GM04504 (cell line): ENCODE results near the gene GTF3C4.
"Not testable (repeated sequence)": the region's sequence is repeated elsewhere in the genome, so short reads cannot be mapped to it uniquely, and the experiment has no call there.

Experiments
- DNase-seq: peaks from one replicate; pipeline ENCODE4 v3.0.0-alpha.2; 2012; ENCODE audit warnings: low read depth

GTF3C4 gene

DNA sequence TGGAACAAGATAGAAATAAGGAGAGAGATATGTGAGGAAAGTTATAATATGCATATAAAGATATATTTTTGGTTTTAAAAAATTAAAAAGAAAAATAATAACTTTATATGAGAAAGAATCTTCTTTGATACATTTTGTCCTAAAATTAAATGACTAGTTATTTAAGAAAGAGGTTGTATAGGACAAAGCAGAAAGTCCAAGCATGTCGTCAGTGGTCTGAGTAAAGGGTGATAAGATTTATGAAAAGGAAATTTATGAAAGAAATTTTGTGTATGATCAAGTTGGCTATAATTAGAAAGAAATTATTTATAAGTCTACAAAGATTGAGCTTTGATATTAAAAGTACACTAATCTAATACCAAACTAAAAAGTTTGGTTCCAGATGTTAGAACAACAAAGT, 32.0 kb downstream of the GTF3C4 start:
- DNase-seq = no peak

GRCh38 chr9:132703336-132703735, 33.1 kb downstream of the GTF3C4 start:
- DNase-seq = no peak

DNA sequence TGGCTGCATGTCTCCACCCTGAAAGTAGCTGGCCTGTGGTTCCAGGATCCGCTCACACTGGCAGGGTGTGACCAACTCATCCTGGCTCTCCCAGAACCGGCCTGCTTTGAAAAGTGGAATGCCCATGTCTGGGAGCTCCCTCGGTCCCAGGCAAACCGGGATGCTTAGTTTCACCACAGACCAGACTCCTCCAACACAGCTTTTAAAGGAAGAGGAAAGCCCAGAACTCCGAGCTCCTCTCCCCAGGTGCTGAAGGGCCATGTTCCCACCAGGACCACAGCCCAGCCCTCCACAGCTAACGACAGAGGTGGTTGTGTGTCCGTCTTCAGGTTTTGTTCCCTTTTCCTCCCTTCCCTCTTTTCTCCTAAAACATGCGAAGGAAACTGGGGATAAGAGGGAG, 38.0 kb downstream of the GTF3C4 start:
- DNase-seq = no peak

- DNase-seq = no peak
These were observed 38.6 kb downstream of the GTF3C4 start for GRCh38 chr9:132708769-132709430.

- DNase-seq = no peak
These were observed 40.1 kb downstream of the GTF3C4 start for GRCh38 chr9:132710333-132710732.

GRCh38 chr9:132711152-132711551, 40.9 kb downstream of the GTF3C4 start:
- not testable (repeated sequence) for DNase-seq

DNA sequence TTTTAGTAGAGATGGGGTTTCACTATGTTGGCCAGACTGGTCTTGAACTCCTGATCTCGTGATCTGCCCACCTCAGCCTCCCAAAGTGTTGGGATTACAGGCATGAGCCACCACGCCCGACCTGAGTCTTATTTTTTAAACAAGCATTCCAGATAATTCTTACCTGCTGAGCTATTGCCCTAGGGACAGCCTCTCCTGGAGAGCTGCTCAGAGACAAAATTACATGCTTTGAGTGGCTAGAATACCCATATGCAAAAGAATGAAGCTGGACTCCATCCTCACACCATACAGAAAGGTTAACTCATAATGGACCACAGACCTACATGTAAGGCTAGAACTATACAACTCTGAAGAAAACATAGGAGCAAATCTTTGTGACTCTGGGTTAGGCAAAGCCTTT, 41.6 kb downstream of the GTF3C4 start:
- no peak for DNase-seq

DNA sequence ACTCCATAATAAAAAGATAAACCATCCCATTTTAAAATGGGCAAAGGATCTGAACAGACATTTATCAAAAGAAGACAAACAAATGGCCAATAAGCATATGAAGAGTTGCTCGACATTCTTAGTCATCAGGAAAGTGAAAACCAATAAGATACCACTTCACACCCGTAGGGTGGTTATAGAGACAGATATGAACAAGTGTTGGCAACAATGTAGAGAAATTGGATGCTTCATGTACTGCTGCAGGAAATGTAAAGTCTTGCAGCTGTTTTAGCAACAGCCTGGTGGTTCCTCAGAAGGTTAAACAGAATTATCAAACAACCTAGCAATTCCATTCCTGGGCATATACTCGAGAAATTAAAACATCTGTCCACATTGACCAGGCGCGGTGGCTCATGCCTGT, 42.5 kb downstream of the GTF3C4 start:
- DNase-seq = no peak

- no peak for DNase-seq
These were observed 45.7 kb downstream of the GTF3C4 start for GRCh38 chr9:132716007-132716406.

DNA sequence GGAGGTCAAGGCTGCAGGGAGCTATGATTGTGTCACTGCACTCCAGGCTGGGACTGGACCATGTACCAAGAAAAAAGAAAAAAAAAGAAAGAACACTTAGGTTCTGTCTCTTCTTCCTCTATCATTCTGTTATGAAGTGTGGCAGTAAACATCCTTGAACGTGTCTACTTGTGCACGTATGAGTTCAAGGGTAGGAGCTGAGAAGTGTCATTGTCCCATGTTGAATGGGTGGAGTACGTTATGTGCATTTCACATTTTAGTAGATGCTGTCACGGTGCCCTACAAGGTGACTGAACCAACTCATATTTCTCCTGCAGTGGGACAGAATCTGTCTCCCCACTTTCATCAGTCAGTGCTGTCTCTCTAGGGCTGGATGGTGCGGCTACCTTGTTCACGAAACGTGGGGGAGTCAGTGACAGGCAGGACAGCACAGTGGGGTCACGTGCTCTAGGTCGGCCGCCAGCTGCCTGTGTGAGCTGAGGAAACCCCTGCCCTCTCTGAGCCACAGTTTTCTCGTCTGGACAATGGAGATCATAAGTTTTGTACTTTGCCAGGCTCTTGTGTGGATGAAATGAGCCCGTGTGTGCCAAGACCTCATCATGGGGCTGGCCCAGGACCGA, 47.2 kb downstream of the GTF3C4 start:
- no peak for DNase-seq

DNA sequence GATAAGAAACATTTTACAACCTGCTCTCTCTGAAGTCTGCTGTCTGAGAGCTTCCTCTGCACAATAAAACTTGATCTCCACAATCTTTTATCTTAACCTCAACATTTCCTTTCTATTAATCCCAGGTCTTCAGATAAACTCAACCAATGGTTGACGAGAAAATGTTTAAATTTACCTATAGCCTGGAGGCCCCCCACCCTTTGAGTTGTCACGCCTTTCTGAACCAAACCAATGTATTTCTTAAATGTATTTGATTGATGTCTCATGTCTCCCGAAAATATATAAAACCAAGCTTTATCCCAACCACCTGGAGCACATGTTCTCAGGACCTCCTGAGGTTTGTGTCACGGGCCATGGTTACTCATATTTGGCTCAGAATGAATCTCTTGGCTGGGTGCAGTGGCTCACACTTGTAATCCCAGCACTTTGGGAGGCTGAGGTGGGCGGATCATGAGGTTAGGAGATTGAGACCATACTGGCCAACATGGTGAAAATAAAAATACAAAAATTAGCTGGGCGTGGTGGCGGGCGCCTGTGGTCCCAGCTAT, 48.2 kb downstream of the GTF3C4 start:
- DNase-seq = not testable (repeated sequence)

- no peak for DNase-seq
These were observed 51.4 kb downstream of the GTF3C4 start for GRCh38 chr9:132721661-132722060.

DNA sequence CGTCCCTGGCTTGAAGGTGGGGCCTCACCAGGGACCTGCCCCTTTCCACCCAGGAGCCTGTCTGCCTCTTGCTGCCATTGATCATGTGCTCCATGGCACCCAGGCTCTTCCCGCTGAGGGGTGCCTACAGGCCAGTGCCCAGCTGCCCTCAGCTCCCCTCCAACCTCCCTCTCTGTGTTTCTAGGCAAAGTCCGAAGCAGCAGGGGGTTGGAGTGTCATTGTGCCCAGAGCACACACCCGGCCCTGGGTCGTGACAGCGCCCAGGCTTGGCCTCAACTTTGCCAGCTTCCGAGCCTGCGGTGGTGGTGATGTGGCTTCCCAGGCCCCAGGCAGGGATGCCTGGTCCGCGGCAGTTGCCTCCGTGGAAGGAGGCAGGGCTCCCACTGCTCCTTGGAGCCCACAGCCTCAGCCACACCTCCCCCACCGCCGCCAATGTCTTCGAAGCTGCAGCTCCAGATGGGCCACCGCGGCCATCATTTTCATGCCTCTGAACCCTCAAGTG, 52.4 kb downstream of the GTF3C4 start:
- DNase-seq = no peak

DNA sequence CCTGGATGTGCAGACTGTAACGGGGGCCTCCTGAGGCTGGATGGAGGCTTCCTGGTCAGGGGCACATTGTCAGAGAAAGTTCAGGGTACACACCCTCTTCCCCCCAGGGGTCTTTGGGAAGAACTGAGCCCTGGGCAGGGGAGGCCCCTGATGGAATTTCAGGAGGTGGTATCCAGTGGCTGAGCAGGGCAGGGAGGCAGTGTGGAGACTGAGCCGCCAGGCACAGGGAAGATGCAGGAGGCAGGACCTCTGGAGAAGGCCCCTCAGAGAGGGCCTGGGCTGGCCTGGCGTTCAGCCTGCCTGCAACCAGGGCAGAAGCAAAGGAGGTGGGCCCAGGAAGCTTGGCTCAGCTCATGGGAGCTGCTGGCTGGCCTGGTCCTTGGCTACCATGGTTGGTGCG, 53.5 kb downstream of the GTF3C4 start:
- no peak for DNase-seq

GRCh38 chr9:132725306-132725705, 55.0 kb downstream of the GTF3C4 start:
- DNase-seq = no peak

GRCh38 chr9:132726576-132727130, 56.4 kb downstream of the GTF3C4 start:
- no peak for DNase-seq

GRCh38 chr9:132728071-132728470, 57.8 kb downstream of the GTF3C4 start:
- DNase-seq = no peak

DNA sequence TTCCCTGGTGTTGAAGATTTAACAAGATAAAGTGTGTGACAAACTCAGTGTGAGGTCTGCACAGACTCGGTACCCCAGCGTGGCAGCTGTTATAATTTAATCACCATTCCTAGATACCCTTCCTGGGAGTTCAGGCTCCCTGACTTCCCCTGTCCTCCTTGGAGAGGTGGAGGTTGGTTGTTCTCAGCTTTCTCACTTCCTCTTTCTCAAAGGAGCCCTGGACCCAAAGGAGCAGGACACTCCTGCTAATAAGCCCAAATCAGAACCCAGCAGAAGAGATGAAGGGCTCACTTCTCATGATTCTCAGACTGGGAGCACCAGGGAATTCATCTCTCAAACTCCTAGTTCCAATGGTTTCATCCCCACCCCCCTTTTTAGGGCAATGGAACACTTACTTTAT, 58.2 kb downstream of the GTF3C4 start:
- DNase-seq = no peak

GRCh38 chr9:132729235-132729890, 59.1 kb downstream of the GTF3C4 start:
- no peak for DNase-seq

DNA sequence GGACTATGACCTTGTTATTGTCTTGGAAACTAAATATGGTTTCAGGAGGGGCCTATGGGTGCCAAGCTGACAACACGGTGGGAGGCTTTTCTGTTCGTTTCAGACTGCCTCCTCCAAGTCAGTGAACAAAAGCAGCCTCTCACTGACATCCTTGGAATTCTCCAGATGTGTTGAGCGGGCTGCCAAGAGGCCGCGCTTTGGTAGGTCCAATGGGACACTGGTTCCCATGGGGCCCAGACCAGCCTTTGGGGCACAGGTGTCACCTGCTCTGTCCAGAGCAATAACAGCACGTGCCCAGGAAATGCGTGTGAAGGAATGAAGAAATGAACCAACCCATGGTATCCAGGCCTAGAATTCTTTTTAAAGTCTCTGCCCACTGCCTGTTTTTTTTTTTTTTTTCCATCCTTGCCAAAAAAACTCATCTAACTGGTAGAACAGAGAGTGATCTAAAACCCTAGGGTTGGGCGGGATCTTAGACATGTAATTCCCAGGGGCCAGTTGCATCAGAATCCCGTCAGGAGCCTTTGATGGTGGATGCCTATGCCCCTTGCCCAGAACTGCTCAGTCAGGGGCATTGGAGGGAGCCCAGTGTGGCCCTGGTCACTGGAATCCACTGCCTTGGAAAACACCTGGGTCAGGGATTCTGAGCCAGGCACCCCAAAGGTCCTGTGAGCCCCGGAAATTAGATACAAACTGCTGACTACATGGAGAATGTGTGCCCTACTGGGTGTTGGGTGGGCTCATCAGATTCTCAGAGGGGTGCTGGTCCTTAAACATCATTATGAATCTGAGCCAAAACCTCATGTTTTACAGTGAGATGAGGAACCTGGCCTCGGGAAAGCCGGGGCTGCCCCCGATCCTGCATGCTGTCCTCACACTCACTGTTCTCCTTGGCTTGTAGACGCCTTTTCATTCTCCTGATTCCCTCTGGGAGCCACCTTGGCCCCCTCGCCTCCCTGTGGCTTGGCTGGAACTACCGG, 60.1 kb downstream of the GTF3C4 start:
- DNase-seq = no peak

- DNase-seq = no peak
These were observed 61.0 kb downstream of the GTF3C4 start for GRCh38 chr9:132731230-132731629.
